HFF-Myc (cell line): ENCODE results near the gene CGRRF1.

Experiments
- DNase-seq: peaks from one replicate; pipeline ENCODE4 v3.0.0-alpha.2; 2011; ENCODE audit warnings: low read depth; ENCODE audit errors: extremely low read depth
- H3K4me3 ChIP-seq: replicated peaks from 2 replicates; pipeline ENCODE4 v1.5.1; 2011; ENCODE audit warnings: low read depth, mild to moderate bottlenecking, control low read depth, low read length
- TF ChIP-seq, protein P1 (sequence below): IDR thresholded peaks from 2 replicates; pipeline ENCODE4 v1.5.1; 2012; ENCODE audit warnings: mild to moderate bottlenecking, low read depth, low read length, control low read depth; ENCODE audit errors: missing control alignments

Gene CGRRF1, protein sequence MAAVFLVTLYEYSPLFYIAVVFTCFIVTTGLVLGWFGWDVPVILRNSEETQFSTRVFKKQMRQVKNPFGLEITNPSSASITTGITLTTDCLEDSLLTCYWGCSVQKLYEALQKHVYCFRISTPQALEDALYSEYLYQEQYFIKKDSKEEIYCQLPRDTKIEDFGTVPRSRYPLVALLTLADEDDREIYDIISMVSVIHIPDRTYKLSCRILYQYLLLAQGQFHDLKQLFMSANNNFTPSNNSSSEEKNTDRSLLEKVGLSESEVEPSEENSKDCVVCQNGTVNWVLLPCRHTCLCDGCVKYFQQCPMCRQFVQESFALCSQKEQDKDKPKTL

DNA sequence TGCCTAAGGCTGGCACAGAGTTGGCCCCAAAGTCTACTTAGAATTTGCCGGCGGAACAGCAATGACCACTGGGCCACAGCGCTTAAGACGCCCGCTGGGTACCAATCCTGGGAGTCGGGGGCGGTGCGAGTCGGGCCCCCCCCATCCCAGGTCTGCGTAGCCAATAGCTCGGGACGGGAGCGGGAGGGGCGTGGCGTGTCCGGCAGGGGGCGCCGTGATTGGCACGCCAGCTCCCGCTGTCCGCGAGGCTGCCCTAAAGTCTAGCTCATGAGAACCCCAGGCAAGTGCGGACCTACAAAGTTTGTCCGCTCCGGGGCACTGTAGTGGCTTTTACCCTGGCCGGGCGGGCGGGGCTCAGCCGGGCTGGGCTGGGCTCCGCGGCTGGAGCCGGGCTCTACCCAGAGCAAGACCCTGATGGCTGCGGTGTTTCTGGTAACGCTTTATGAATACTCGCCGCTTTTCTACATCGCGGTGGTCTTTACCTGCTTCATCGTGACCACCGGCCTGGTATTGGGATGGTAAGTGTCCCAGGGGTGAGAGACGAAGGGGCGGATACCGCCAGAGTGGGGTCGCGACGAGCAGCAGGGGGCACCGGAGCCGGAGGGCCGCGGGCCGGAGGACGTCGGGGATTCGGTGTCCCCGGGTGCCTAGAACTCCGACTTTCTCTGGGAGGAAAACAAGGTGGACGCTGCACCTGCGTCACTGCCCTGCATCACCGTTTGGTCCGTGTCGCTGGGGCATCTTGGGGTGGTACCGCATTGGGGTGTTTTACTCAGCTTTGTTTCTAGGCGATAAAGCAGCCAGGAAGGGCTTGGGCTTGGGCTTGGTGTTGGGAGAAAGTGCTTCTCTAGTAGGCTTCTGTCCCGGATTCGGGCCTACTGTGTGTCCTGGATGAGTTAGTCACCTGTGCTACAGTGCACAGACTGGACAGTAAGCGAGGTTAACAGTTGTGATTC, at the start of gene CGRRF1:
Gene CGRRF1, plus strand, starts transcription at position 361 of the 956 bp plus-strand sequence. Its CDS starts 54 bp downstream, at position 415.
- peak; percentile 88 for DNase-seq
- H3K4me3 ChIP-seq = peak within 1 kb of the TSS; percentile 98
- TF ChIP-seq, protein P1, sequence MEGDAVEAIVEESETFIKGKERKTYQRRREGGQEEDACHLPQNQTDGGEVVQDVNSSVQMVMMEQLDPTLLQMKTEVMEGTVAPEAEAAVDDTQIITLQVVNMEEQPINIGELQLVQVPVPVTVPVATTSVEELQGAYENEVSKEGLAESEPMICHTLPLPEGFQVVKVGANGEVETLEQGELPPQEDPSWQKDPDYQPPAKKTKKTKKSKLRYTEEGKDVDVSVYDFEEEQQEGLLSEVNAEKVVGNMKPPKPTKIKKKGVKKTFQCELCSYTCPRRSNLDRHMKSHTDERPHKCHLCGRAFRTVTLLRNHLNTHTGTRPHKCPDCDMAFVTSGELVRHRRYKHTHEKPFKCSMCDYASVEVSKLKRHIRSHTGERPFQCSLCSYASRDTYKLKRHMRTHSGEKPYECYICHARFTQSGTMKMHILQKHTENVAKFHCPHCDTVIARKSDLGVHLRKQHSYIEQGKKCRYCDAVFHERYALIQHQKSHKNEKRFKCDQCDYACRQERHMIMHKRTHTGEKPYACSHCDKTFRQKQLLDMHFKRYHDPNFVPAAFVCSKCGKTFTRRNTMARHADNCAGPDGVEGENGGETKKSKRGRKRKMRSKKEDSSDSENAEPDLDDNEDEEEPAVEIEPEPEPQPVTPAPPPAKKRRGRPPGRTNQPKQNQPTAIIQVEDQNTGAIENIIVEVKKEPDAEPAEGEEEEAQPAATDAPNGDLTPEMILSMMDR = peak; percentile 31

DNA sequence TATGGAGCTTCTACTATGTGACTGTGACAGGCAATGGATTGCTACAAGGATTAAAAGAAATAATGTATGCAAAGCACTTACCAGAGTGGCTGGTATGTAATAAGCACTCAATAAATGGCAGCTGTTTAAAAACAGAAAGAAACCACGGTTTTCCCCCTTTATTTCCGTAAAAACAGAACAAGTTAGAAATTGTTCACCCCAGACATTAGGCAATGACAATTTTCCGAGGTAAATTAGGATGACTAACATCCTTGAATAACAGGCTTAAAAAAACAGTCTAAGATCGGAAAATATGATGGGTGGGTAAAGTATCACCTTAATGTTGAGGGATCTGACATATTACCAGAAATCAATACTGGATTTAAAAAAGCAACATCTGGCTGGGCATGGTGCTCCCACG, 47.7 kb upstream of the CGRRF1 start:
- TF ChIP-seq, protein P1 = no peak
- no peak overlapping the region for H3K4me3 ChIP-seq
- no peak for DNase-seq

DNA sequence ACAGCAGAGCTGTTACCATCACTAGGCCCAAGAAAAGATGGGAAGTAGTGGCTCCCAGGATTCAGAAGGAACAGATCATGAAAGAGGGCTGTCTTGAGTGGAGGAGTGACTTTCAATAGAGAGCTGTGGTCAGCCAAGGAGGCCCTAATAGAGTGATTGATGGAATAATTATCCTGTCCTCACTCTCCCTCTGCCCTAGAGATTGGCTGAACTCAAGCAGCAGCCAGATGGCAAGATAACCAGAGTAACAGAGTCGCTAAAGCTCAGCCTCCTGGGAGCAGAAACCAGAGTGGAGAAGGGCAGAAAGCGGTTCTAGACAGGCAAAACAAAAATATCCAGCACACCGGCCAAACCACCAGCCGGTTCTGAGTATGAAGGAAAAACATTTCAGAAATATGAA, 44.1 kb upstream of the CGRRF1 start:
- no peak overlapping the region for H3K4me3 ChIP-seq
- TF ChIP-seq, protein P1 = no peak
- DNase-seq = no peak

DNA sequence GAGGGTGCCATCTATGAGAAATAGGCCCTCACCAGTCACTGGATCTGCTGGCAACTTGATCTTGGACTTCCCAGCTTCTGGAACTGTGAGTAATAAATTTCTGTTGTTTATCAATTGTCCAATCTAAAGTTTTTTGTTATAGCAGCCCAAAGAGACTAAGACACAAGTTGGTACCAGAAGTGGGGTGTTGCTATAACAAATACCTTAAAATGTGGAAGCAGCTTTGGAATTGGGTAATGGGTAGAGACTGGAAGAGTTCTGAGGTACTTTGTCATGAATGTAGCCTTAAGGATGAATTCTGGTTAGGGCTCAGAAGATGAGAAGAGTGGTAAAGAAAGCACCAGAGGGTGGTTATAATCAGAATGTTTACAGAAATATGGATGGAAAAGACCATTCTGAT, 42.4 kb upstream of the CGRRF1 start:
- TF ChIP-seq, protein P1 = no peak
- DNase-seq = no peak
- no peak overlapping the region for H3K4me3 ChIP-seq

DNA sequence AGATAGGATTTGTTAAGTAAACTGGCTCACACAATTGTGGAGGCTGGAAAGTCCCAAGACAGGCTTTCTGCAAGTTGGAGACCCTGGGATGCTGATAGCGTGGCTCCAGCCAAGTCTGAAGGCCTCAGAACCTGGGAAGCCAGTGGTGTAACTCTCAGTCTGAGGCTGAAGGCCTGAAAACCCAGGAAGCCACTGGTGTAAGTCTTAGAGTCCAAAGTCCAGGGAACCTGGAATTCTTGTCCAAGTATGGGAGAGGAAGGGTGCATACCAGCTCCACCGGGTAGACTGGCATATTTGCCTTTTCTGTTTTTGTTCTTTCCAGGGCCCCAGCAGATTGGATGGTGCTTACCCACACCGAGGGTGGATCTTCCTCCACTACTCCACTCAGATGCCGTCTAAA, 39.0 kb upstream of the CGRRF1 start:
- no peak for DNase-seq
- TF ChIP-seq, protein P1 = no peak
- no peak overlapping the region for H3K4me3 ChIP-seq

DNA sequence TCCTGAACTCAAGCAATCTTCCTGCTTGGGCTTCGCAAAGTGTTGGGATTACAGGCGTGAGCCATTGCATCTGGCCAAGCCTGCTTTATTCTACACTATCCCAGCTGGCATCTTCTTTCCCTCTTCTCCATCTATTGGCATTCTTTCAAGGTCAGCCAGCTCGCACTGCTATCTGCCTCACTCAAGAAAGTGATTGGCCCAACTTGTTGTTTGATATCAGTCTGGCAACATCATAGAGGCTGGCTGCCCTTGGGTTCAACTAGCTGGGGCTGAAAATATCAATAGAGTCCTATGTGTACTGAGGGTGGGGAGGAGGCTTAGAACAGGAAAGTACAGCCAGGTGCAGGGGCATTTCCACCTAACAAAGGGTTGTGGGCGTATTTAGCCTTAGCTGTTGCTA, 38.1 kb upstream of the CGRRF1 start:
- DNase-seq = no peak
- no peak overlapping the region for H3K4me3 ChIP-seq
- TF ChIP-seq, protein P1 = no peak
